ENCODE results near the gene GTPBP3. TPM values are rescaled to one million over a fixed set of nuclear protein-coding genes. Genes with fewer than 3 reads are reported as not detected.

Gene GTPBP3
- total RNA-seq, 1 donor from 2014 or later: 10.8 TPM

DNA sequence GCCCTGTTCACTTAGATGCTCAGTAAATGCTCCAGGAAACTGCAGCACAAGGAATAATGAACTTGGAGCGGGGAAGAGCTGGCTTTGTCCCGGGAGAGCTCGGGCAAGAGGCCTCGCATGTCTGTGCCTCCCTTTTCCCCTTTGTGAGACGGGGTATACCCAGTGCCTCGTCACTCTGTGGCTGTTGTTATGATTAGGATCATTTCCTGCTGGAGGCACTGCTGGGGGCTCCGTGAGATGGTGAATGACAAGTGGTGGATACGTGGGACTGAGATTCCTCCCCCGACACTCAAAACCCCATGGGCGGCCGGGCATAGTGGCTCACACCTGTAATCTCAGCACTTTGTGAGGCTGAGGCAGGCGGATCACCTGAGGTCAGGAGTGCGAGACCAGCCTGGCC is 40.9 kb downstream of the GTPBP3 start:
- Histone ChIP-seq H3K9me3 (replicated peaks) (peaks cover 5% of the 10 kb centered on the region), H3K27me3 (ENCODE audit: low read depth) (peaks cover 25% of the 10 kb centered on the region), H3K4me1 (peaks cover 25% of the 10 kb centered on the region), H3K36me3 (no peaks in the 10 kb centered on the region), H3K4me3 (no peak overlapping the region), H3K27ac (replicated peaks) (no peak overlapping the region)
- DNase-seq: no peak
- TF ChIP-seq, protein P1, sequence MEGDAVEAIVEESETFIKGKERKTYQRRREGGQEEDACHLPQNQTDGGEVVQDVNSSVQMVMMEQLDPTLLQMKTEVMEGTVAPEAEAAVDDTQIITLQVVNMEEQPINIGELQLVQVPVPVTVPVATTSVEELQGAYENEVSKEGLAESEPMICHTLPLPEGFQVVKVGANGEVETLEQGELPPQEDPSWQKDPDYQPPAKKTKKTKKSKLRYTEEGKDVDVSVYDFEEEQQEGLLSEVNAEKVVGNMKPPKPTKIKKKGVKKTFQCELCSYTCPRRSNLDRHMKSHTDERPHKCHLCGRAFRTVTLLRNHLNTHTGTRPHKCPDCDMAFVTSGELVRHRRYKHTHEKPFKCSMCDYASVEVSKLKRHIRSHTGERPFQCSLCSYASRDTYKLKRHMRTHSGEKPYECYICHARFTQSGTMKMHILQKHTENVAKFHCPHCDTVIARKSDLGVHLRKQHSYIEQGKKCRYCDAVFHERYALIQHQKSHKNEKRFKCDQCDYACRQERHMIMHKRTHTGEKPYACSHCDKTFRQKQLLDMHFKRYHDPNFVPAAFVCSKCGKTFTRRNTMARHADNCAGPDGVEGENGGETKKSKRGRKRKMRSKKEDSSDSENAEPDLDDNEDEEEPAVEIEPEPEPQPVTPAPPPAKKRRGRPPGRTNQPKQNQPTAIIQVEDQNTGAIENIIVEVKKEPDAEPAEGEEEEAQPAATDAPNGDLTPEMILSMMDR (IDR thresholded peaks at IDR 0.05; ENCODE audit: borderline replicate concordance): no peak
- intact Hi-C loops (cut with micrococcal nuclease): no loop called here

DNA sequence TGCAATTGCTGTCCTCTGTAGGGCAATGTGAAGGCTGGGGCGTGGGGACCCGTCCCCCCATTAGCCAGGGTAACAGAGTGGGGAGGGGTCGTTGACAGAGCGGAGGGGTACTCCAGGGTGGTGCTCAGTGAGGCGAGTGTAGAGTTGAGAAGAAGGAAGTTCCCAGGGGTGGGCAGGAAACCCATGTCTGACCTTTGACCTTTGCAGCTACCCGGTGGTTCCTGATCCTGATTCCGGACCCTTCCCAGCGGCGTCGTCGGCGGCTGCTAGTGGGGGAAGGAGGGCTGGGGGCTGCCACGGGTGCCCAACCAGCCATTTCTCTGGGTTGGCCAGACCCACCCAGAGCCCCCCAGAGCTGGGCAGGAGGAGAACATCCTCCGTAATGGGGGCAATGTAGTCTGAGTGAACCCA is 41.9 kb downstream of the GTPBP3 start:
- TF ChIP-seq, protein P1 (IDR thresholded peaks at IDR 0.05; ENCODE audit: borderline replicate concordance): no peak

DNA sequence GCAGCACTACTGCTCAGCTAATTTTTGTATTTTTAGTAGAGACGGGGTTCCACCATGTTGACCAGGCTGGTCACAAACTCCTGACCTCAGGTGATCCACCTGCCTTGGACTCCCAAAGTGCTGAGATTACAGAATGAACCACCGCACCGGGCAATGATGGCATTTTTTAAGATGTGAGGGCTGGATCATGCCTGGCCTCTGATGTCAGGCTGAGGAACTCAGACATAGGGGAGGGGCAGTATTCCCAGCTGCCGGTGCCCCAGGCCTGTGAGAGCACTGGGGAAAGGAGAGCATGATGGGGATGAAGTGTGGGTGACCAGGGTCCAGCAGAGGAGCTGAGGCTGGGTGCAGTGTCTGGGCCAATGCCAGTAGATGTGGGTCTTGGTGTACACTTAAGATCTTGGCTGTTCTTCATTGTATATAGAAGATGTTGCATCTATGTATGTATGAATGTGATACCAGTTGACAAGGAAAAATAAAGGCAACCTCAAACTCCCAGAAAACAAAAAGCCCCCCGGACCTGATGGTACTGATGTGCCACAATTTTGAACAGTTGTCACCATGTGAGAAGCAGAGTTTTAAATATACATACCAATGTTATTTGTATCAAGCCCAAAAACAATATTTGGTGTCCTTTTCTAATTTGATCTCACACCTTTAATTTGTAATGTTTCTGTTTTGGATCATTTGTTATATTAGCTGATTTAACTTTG is 43.2 kb downstream of the GTPBP3 start:
- intact Hi-C loops (cut with micrococcal nuclease): loop anchor here (10.0 kb wide), 1 partner anchor 86 kb away; no protein-coding TSS in a partner anchor
- TF ChIP-seq, protein P1 (IDR thresholded peaks at IDR 0.05; ENCODE audit: borderline replicate concordance): no peak

More for the DNA sequence above, 41.9 kb downstream of the GTPBP3 start:
- Histone ChIP-seq H3K27ac (replicated peaks) (no peak overlapping the region), H3K4me3 (no peak overlapping the region), H3K27me3 (ENCODE audit: low read depth) (peaks cover 25% of the 10 kb centered on the region), H3K36me3 (no peaks in the 10 kb centered on the region), H3K9me3 (replicated peaks) (peaks cover 5% of the 10 kb centered on the region), H3K4me1 (peaks cover 25% of the 10 kb centered on the region)
- DNase-seq: no peak
- intact Hi-C loops (cut with micrococcal nuclease): no loop called here

DNA sequence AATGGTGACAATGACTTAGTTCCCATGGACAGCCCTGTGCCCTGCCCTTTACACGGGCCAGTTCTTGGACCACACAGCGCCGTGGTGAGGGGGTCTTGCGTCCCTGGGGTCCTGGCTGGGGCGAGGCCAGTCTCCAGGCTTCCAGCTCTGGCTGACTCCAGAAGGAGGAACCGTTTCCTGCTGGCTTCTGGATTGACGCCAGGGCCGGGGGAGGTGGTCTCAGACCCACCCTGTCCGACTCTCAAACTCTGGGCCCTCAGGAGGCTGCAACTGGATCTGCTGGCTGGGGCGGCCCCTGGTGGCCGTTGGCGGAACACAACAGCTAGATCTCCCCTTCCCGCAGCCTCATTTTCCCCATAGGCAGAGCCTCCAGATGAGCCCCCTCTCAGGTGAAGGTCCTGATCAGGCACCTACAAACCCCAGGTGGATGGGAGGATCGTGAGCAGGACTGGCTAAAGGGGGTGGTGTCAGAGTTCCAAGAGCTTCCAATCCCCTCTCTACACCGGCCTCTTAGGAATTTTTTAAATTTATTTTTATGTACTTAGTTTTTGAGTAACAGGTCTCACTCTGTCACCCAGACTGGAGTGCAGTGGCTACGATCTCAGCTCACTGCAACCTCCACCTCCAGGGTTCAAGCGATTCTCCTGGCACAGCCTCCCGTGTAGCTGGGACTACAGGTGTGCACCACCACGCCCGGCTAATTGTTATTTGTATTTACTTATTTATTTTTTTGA is 48.7 kb downstream of the GTPBP3 start:
- Histone ChIP-seq H3K4me1 (peaks cover 26% of the 10 kb centered on the region), H3K4me3 (no peak overlapping the region), H3K9me3 (replicated peaks) (peaks cover 12% of the 10 kb centered on the region), H3K27me3 (ENCODE audit: low read depth) (peaks cover 7% of the 10 kb centered on the region), H3K36me3 (no peaks in the 10 kb centered on the region), H3K27ac (replicated peaks) (no peak overlapping the region)
- TF ChIP-seq, protein P1 (IDR thresholded peaks at IDR 0.05; ENCODE audit: borderline replicate concordance): peak; percentile 94
- intact Hi-C loops (cut with micrococcal nuclease): loop anchor here (2.0 to 10.0 kb wide), 2 partner anchors 39 to 91 kb away; no protein-coding TSS in a partner anchor
- DNase-seq: peak; percentile 56

More for the DNA sequence above, 43.2 kb downstream of the GTPBP3 start:
- no peak overlapping the region for H3K27ac ChIP-seq (replicated peaks)
- H3K4me1 ChIP-seq: peaks cover 28% of the 10 kb centered on the region
- H3K4me3 ChIP-seq: no peak overlapping the region
- peaks cover 25% of the 10 kb centered on the region for H3K27me3 ChIP-seq (ENCODE audit: low read depth)
- no peaks in the 10 kb centered on the region for H3K36me3 ChIP-seq
- no peak for DNase-seq
- peaks cover 5% of the 10 kb centered on the region for H3K9me3 ChIP-seq (replicated peaks)

DNA sequence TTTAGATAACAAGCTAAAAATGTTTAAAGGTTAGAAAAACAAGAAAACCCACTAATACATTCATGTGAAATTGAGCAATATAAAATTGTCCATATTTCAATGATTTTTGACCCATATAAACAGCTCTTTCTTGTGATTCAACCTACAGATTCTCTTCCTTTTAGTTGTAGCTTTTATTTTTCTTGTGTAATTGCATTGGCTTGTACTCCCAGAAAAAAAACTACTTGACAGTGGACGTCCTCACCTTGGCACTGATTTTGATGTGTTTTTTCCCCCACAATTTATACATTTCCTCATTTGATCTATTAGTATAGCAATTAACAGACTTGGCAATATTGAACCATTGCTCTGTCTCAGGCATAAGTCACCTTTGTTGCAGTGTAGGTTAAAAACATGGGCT is 51.9 kb downstream of the GTPBP3 start:
- TF ChIP-seq, protein P1 (IDR thresholded peaks at IDR 0.05; ENCODE audit: borderline replicate concordance): no peak
- intact Hi-C loops (cut with micrococcal nuclease): loop anchor here (10.0 kb wide), 1 partner anchor 94 kb away; no protein-coding TSS in a partner anchor

More for the DNA sequence above, 51.9 kb downstream of the GTPBP3 start:
- Histone ChIP-seq H3K27me3 (ENCODE audit: low read depth) (peaks cover 38% of the 10 kb centered on the region), H3K9me3 (replicated peaks) (peaks cover 12% of the 10 kb centered on the region), H3K27ac (replicated peaks) (no peak overlapping the region), H3K36me3 (no peaks in the 10 kb centered on the region), H3K4me1 (peaks cover 30% of the 10 kb centered on the region), H3K4me3 (no peak overlapping the region)
- DNase-seq: no peak

Data from left ventricle myocardium inferior (tissue), 1 donor.